ENCODE data around the gene WNT7B.

The WNT7B gene

GRCh38 chr22:45968003-45968650 lies 8.8 kb downstream of the WNT7B start:
- DNase-seq (ENCODE audit: low spot score) = no peak
- no peak for TF ChIP-seq CTCF (IDR thresholded peaks at IDR 0.05; ENCODE audit: extremely low read depth, missing control alignments)

GRCh38 chr22:45966895-45967365 lies 10.0 kb downstream of the WNT7B start:
- no peak for TF ChIP-seq CTCF (IDR thresholded peaks at IDR 0.05; ENCODE audit: extremely low read depth, missing control alignments)

GRCh38 chr22:45966320-45966894 lies 10.6 kb downstream of the WNT7B start:
- TF ChIP-seq CTCF (IDR thresholded peaks at IDR 0.05; ENCODE audit: extremely low read depth, missing control alignments) = no peak
- no peak for DNase-seq (ENCODE audit: low spot score)

More at GRCh38 chr22:45966895-45967365, 10.0 kb downstream of the WNT7B start:
- DNase-seq (ENCODE audit: low spot score) = no peak

GRCh38 chr22:45965563-45965962 lies 11.4 kb downstream of the WNT7B start:
- no peak for DNase-seq (ENCODE audit: low spot score)

GRCh38 chr22:45964926-45965527 lies 11.9 kb downstream of the WNT7B start:
- no peak for DNase-seq (ENCODE audit: low spot score)
- no peak for TF ChIP-seq CTCF (IDR thresholded peaks at IDR 0.05; ENCODE audit: extremely low read depth, missing control alignments)

More at GRCh38 chr22:45965563-45965962, 11.4 kb downstream of the WNT7B start:
- TF ChIP-seq CTCF (IDR thresholded peaks at IDR 0.05; ENCODE audit: extremely low read depth, missing control alignments) = no peak

- no peak for DNase-seq (ENCODE audit: low spot score)
- TF ChIP-seq CTCF (IDR thresholded peaks at IDR 0.05; ENCODE audit: extremely low read depth, missing control alignments) = no peak
Measured at GRCh38 chr22:45964372-45964771, 12.6 kb downstream of the WNT7B start.

GRCh38 chr22:45963821-45964220 lies 13.1 kb downstream of the WNT7B start:
- TF ChIP-seq CTCF (IDR thresholded peaks at IDR 0.05; ENCODE audit: extremely low read depth, missing control alignments) = no peak
- no peak for DNase-seq (ENCODE audit: low spot score)

Measured in GM20000 (cell line).